Measurements from ENCODE around the gene TTC28.

The TTC28 gene

DNA sequence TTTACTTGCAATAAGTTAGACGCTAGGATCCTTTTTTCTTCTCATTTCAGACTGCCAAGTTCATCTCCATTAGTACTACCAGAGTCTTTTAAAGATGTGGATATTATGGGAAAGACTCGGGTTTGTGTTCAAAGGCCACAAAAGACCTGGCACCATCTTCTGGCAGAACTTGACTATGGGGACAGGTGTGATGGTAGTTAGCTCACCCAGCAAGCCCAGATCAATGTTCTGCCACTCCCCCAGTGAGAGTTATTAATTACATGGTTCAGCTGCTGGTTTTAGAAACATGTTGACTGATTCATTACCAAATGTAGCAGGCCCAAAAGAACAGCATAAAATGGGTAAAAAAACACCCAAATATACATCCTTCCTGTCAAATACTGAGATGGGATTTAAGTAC lies 427.1 kb downstream of the TTC28 start:
- DNase-seq: no peak

DNA sequence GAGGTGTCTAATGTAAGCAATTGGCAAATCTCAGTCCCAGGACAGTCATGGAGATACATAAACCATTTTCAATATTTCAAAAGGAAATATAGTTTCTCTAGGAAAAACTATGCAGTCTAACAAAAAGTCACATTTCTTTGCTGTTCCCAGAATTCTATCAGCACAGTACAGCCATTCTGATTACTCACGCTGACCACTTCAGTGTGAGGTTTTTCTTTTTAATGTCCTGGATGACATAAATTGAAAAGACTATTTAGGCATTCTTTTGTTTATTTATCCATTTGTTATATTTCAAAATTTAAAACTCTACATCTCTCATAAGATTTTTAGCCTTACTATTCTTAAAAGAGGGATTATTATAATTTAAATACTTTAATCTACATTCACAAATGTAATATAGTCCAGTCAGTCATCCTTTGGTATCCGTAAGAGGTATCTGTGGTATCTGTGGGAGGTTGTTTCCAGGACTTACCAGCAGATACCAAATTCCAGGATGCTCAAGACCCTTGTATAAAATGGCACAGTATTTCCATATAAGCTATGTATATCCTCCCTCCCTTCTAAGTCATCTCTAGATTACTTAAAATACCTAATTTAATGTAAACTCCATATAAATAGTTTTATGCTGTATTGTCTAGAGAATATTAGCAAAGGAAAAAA lies 429.5 kb downstream of the TTC28 start:
- DNase-seq: no peak

DNA sequence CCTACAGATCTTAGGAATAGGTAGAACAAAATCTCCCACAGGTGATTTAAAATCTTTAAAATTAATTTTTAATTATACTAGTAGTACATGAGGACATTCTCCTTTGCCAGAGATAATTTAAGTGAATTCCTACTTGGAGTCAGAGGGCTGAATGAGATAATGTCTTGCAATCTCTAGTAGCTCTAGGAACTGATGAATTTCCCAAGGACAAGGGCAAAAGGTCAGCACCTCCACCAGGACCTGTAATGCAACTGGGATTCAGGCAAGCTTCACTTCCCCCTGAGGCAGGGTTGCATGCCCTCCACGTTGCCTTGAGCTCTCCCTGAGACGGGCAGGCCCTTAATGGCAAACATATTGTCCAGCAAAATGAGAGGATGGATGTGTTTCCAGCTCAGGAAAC lies 430.2 kb downstream of the TTC28 start:
- no peak for DNase-seq

DNA sequence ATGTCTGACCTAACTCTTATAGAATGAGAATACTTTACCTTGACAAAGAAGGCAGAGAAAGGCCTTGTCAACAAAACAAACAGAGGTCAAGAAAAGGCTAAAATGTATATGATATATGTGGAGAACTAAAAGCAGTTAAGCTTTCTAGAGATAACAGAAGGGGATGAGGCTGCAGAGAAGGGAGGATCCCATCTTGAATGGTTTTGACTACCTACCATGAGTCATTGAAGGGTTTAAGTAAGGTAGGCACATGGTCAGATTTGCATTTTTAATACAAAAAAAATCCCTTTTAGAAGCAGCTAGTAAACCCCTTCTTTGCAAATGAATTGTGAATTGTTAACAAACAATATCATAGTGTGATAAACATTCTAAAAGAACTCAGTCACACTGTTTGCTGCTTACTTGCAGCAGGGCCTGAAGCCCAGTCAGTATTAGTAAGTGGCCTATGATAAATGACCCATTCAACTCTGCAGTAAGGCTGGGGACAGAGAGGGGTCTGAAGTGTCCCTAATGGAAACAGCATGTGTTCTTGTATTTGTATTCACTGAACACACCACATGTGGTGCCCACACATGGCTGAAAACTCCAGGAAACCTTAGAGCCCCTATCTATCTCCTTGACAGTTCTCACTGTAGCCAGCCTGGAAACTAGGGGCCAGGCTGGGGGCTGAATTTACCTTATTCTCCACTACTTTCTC lies 431.8 kb downstream of the TTC28 start:
- no peak for DNase-seq

DNA sequence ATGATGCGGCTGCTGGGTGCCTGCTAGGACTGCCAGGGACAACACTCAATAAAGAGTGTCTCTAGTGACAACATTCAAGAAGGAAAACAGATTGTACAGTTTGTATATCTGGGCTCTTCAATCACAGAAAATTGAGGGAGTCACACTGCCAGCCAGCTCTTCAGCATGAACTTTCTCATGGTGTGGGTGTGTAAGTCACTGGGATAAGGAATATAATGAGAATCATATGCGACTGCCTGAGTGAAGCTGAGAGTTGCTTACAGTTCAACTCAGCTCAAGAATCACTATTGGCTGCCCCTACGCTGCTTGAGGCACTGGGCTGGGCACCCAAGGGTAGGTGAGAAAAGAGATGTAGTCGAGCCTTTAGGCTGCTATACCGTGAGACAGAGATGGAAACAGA lies 432.5 kb downstream of the TTC28 start:
- no peak for DNase-seq

DNA sequence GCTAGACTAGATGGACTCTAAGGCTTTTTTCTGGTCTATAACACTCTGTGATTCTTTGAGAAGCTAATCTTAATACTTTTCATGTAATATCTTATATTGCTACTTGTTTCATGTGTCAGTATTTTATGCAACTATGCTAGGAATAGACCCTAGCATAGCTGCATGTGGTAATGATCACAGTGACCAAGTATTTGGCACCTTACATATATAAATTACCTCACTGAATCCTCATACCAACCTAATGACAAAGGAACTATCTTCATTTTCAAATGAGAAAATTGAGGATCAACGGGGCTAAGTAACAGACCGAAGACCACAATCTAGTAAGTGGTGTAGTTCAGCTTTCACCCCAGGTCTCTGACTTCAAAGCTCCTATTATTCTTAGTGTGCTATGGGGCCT lies 433.2 kb downstream of the TTC28 start:
- DNase-seq: no peak

DNA sequence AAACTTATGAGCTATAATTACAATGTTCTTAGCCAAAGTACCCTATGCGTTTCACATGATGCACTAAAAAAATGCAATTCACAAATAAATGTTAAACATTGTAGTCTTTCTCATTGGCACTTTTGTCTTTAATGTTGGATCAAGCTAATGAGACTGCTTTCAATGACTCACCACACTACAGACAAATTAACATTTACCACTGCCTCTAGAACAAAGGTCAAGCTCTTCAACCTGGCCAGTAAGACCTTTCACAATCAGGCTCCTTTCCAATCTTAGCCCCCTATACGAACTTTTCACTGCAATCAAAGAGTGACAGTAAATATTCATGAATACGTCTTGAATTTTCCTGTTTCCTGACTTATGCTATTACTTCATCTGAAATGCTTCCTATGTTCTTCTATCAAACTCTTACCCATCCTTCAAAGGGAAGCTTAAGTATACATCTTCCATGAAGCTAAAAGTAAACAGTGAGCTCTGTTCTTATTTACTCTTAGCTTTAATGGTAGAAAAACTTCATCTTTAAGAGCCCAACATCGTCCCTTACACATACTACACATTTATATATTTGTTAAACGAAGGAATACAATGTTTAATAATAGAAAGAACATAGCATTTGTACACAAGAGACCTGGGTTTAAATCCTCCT lies 433.9 kb downstream of the TTC28 start:
- no peak for DNase-seq

DNA sequence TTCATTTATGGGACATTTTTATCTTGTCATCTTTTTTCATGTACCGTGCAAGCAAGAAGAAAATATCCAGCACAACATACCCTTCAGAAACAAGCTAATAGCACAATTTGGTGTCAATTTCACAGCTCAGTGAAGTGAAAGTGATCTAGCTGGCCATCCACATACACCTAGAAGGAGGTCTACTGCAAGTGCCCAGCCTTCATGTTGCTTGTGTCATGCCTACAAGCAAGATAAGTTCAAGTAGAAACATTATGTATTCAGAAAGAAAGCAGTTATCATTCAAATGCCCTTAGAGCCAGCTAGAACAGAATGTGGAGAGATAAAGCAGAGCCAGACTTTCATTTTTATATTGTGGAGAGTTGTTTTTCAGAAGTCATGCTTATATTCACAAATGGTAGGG lies 434.9 kb downstream of the TTC28 start:
- DNase-seq: no peak

DNA sequence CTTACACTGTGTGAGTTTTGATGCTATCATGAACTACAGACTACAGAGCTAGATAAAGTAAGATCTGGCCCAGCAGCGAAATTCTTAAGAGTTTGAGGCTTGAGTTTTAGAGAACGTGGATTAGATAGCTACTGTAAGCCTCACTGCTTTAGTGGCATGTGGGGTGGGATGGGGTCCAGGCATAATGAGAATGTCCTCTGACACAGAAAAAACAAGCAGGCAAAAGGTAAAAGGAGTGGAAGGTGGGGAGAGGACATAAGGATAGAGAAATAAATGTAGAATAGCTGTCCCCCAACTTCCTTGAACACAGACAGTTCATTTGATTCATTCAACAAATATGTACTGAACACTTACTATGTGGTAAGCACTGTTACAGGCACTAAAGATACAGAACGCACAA lies 436.1 kb downstream of the TTC28 start:
- no peak for DNase-seq

DNA sequence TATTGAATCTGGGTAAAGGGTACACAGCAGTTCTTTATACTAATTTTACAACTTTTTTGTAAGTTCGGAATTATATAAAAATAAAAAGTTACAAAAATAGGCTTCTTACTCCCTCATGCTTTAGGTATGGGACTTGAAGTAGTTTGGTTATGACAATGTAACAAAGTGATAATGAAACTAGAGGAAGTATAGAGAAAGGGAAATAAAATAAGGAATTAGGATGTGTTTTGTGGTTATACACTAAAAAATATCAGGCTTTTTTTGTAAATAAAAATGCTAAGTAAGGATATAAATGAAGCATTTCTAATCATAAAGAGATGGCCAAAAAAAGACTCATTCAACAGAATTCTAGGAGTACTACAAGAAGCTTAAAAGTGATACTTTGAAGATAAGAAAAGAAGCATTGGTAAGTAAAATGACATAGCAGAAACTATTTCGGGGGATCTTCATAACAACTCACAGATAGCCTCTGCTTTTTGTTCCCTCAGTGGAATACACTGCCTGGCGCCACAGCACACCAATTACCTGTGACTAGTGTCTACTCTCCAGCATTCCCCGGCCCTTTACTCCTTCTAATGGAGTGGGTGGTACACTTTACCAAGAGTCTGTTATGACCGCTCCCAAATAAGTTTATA lies 437.9 kb downstream of the TTC28 start:
- DNase-seq: no peak

DNA sequence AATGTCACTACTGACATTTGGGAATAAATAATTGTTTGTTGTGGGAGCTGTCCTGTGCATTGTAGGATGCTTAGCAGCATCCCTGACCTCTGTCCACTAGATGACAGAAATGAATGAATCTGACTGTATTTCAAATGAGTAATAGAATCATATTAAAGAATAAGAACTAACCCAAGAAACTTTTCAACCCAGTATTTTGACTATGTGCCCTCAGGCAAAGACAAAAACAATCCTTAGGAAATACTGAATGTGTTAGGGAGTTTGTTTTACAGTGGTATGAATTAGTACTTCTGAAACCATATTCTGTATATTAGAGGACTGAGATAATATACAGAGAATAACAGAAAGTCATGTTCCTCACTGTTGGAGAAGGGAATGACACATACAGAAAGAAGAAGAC lies 439.7 kb downstream of the TTC28 start:
- DNase-seq: no peak

DNA sequence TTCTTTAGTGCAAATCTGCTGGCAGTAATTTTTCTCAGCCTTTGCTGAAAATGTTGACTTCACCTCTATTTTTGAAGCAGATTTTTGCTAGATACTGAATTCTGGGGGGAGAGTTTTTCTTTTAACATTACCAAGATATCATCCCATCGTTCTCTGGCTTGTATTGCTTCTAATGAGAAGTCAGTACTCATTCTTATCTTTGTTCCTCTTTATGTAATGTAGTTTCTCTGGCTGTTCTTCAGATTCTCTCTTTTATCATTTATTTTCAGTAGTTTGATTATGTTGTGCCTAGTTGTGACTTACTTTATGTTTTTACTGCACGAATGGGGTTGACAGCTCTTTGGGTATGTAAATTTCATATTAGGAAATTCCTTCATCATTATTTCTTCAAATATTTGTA lies 441.9 kb downstream of the TTC28 start:
- no peak for DNase-seq

DNA sequence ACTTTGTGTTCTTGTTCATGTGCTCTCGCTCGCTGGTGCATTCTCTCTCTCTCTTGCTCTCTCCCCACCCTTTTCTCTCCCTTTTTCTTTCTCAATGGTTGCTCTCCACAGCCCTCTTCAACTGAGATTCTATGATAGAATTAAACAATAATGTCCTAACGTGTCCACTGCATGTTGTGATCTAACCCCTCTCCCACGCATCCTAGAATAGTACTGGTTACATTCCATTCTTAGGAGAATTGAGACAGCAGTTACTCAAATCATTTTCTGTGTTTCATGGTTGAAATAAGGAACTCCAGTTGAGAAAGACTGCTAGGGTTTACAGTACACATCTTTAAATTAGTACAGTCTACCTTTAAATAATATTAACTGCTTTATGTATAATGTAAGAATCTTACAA lies 442.5 kb downstream of the TTC28 start:
- no peak for DNase-seq

DNA sequence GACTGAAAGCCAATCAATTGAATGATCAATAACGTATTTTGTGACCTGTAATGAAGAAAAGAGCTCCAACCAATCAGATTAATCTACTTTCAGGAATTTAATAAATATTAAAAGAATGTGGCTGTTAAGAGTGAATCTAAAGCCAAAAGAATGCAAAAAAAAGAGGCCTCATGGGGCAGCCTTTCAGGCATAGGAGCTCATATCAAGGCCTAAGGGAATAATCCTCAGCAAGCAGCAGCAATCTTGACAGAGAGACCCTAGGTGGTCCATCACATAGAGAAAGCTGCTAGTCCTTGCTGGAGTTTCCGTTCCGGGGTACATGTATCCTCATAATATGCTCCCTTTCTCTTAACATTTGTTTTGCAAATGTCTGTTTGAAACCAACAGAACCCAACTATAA lies 447.4 kb downstream of the TTC28 start:
- no peak for DNase-seq

DNA sequence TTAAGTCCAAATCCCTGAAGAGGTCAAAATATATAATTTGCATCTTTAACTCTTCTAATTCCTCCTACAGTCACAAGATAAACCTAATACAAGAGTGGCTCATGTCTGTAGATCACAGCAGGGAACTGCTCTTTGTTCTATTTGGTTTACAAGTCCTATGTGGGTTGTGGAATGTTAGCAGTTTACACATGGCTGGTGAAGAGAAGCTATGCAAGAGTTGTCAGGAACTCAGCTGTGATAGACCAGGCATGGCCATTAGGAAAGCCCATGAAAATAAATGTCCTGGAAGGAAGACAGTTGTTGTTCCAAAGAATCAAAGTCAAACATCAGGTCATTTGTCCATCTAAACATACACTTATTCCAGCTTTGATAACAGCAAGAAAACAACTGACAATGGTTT lies 448.2 kb downstream of the TTC28 start:
- no peak for DNase-seq

DNA sequence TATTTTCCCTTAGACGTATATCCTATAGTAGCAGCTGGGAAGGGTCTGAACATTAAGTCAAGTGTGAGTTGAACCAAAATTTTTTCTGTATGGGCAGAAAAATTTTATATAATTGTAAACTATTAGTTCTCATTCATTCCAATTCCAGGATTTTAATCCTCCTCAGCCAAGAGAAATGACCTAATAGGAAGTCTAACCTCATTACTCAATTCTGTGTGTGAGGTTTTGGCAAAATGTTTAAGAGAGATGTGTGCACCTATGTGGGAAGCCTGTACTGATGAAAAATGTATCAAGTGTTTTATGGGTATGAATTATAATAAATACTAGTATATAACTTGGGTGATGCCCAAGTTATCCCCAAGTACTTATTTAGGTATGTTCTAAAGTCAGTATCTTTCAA lies 449.0 kb downstream of the TTC28 start:
- no peak for DNase-seq

DNA sequence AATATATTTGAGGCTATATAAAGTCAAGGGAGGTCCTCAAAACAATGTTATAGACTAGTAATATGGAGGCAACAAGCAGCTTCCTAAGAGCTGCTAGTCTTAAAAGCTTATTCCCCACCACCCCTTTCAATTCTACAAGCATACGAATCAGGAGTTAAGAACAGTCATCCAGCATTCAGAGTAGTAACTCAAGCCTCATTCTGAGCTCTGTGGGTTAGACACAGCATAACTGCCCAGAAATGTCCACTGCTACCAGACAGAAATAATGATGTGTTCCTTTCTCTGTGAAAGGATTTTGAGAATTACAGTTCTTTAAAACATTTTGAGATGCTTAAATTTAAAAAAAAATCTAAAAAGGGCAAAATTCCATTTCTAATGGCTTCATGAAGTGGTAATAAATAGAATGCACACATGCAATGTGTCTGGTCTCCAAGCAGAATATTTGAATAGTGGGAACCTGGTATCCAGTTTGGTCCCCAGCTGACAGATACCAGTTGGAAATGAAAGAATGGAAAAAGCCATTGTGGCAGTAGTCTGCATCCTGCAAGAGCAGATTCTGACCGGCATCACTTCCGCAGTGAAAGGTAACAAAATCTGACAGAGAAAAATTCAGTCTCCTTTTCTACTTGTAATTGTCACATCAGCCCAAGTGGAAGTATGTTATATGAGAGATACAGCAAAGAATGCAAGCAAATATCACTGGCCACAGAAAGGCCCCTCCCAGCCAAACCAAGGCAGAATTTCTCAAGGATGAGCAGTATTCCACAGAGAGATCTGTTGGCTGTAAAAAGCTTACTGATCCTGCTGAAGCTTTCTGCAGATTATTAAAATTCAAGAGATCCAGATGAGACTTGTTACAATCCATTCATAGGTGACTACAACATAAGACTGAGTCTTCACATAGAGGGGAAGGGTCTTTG lies 449.8 kb downstream of the TTC28 start:
- DNase-seq: no peak

DNA sequence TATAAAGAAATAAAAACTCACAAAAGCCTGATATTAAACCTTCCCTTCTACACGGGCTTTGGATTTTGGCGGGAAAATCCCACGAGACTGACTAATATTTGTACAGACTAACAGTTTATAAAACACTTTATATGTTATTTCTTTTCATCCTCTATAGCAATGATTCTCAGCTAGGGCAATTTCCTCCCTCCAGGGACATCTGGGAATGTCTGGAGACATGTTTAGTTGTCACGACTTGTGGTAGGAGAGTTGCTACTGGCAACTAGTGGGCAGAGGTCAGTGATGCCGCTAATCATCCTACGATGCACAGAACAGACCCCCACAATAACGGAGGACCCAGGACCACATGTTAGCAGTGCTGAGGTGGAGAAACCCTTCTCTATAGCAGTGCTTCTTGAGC lies 455.8 kb downstream of the TTC28 start:
- no peak for DNase-seq

DNA sequence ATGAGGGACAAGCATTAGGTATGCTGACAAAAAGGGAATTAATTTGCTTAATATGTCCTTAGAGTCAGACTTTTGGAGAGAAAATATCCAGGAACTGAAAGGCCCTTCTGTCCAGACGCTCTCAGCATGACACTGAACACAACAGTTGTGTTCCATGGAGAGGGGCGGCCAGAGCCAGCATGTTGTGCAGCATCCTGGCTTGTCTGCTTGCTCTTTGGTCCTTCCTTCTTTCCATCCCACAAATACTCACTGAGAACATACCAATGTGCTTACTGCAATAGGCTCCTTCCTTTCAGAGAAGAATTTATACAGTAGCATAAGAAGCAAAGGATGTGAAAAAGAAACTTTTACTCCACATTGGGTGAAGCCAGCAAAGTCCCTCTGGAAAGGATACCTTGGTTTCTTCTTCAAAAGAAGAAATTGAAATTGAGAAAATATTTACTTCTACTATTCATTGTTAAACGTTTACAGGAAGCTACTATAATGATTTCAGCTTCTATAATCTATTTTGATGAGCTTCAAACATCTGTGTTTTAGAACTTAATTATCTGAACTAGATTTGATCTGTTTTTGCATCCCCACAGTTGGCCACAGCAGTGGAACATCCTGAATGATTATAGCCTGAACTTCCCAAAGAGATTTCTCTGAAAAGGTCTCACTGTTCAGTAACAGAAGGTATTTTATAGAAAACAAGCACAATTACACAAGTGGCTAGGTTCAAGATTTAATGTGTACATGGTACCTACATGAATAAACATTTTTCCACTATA lies 456.5 kb downstream of the TTC28 start:
- DNase-seq: no peak

DNA sequence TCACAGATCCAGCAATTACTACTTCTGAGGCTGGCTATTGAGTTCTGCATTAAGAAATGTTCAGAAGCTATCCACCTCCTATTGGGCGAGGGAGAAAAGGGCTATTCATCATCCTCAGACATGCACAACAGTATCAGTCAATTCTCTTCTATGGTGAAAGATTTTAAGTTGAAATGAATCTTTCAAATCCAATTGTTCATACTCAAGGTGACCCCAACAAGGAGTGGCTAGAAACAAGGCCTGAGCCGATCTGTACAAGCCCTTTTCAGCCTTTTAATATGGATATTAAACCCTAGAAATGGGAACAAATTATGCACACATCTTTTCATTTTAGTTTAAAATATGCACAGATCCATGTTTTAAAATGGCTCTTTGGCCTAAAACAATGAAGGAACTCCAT lies 457.1 kb downstream of the TTC28 start:
- DNase-seq: no peak

DNA sequence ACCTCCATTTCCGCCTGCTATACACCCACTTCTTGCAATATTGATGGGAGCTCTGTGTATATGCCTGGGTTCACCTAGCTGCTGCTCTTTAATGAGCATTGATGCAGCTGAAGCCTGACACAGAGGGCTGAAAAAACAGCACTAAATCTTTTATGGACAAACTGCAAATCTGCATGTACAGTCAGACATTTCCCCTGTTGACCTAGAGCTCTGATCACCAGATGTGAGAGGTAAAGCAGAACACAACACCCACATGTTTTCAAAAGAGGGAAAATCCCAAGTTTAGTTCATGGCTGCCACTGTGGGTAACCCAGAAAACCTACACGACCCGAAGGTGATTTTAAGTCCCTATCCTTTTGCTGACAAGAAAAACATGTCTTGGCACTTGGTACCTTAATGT lies 457.6 kb downstream of the TTC28 start:
- DNase-seq: no peak
